Measurements from ENCODE around the gene TNFRSF14.
"Not testable (repeated sequence)": the region's sequence is repeated elsewhere in the genome, so short reads cannot be mapped to it uniquely, and the experiment has no call there.

Gene TNFRSF14

DNA sequence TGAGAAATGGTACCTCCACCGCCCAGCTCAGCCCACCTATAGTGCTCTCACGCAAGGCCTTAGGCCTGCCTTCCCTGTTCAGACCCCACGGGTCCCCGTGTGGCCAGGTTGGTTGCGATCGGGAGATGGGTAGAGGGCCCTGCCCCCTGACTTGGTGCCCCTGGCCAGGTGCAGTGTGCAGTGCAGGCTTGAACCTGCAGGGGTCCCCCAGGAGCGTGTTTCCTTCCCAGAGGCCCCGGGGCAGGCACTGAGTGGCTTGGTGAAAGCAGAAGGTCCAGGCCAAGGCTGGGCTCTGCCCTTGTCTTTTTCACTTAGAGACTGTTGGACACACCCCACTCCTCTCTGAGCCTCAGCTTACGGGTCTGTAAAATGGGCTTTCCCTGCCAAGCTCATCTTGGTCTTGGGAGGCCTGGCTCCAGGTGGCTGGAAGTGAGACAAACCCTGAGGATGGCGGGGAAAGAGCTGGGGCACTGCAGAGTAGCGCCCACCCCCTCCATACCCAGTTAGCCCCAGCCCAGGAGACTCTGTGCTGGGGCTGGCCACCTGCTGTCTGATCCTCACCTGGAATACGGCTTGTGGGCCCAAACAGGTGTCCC, 16.8 kb upstream of the TNFRSF14 start:
- no peak for FAIRE-seq

DNA sequence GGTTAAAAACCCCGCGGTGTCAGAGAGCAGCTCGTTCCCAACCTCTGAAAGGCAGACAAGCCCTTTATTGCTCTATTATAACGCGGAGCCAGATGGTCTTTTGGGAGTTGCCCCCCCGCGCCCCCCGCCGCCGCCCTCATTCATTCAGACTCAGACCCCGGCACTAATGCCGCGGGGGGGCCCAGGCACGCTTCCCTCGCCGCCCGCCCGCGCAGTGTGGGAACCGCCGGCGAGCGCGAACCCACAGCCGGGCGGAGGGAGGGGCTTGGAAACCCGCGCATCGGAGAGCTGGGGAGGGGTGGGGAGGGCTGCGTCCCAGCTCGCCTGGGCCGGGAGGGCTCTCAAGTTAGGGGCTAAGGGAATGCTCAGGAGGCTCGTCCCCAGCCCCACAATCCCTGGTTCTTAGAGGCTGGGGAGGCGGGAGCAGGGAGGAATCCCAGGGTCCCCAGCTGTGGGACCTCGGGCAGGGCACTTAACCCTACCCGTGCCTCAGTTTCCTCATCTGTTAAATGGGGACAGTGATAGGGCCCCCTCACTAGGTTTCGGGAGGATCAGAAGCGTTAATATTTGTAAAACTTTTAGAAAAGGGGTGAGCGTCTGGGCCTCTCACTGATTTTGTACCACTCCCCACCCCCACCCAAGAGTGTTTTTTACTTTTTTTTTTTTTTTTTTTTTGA, 15.2 kb upstream of the TNFRSF14 start:
- FAIRE-seq, result no peak

DNA sequence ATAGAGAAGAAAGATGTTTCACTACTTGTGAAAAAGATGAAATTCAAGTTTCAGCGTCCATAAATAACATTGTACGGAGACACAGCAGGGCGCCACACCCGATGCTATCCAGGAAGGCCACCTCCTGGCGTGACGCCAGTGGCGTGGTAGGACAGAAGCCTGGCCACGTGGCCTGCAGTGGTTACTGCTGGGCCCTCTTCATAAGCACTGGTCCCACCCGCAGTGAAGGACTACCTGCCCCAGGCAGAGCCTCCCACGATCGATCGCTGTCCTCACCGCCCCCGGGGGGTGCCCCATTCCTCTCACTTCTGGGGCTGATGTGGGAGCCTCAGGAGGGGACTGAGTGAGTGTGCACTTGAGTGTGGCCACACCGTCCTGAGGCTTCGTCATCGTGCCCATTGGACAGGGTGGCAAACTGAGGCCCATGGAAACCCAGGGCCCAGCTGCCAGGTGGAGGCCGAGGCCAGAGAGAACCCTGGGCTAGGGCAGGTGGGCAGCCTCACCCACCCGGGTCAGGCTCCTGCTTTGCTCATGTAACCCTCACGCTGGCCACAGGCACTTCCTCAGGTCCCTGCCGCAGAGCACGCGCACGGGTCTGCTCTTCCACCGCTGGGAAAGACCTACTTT, 14.4 kb upstream of the TNFRSF14 start:
- no peak for FAIRE-seq

DNA sequence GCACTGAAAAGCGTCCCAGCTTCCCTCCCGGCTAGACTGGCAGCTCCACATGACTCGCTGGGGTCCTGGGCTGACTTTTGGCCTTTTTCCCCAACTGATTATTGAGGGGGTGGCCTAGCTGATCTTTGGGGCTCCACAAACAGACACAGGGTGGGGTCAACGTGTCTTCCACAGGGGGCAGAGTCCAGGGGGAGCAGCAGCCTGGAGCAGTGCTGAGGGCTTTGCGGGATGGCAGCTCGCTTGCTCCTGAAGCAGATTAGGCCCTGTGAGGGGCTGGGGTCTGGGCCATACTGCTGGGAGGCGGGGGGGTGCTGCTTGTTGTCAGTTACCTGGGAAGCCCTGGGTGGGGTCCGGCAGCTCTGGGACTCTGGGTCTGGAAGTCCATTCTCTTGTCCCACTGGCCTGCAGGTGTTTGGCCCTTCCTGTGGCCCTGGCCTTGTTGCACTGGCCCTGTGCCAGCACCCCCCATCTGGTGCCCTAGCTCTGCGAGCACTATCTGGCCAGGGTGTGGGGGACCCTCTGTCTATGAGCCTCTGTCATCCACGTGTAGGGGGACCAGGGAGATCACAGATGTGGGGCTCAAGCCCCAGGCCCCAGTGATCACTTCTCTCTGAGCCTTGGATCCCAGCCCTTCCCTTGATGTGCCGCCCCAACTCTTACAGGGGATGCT, 13.8 kb upstream of the TNFRSF14 start:
- no peak for FAIRE-seq

DNA sequence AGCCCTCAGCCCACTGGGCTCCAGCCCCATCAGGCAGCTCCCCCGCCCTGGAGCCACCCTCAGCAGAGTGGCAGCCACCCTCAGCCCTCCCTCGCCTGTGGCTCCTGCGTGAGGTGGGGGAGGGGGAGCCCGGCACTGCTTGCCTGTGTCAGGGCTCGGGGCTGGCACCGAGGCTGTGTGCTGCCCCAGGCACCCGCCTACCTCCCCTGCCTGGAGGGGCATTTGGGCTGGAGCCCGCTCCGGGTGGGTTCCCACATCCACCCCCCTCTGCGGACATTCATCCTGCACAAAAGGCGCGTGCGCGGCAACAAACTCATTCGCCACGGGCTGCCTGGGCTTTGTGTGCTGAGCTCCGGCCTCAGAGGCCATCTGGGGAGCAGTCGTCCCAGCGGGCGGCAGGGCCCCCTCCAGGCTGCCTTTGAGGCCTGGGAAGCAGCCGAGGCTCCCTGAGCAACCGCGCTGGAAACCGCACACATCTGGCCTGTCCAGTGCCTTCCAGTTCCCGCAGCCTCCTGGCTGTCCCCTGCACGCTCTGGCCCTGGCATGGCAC, 12.6 kb upstream of the TNFRSF14 start:
- FAIRE-seq, result no peak

DNA sequence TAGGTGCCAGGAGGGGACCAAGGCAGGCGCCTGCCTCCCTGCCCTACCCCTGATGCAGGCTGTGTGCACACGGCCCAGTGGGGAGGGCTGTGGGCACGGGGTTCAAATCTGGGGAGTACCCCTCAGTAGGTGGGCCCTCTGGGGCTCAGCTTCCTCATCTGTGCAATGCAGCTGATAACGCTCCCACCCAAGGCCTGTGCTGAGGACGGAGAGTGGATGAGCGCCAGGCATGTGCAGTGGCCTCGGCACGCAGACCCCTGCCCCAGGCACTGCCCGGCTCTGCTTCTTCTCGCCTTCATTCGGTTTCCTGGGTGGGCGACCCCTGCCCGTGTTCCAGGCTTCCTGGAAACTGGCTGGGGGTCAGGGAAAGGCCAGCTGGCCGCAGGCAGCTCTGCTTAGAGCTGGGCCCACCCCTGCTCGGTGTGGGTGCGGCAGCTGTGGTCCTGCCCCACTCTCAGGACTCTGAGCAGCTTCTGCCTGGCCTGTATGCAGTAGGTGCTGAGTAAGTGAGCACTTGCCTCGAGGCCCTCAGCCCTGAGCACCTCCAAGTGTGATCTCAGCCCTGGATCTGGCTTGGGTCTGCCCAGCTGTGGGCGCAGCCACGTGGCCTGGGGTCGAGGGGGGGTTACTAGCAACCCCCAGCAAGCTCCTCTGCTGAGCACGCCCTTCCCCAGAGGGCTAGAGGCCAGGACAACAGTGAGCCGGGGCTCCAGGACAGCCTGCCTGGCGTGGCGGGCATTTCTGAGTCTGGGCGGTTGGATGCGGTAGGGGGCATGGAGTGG, 11.9 kb upstream of the TNFRSF14 start:
- FAIRE-seq, result no peak

DNA sequence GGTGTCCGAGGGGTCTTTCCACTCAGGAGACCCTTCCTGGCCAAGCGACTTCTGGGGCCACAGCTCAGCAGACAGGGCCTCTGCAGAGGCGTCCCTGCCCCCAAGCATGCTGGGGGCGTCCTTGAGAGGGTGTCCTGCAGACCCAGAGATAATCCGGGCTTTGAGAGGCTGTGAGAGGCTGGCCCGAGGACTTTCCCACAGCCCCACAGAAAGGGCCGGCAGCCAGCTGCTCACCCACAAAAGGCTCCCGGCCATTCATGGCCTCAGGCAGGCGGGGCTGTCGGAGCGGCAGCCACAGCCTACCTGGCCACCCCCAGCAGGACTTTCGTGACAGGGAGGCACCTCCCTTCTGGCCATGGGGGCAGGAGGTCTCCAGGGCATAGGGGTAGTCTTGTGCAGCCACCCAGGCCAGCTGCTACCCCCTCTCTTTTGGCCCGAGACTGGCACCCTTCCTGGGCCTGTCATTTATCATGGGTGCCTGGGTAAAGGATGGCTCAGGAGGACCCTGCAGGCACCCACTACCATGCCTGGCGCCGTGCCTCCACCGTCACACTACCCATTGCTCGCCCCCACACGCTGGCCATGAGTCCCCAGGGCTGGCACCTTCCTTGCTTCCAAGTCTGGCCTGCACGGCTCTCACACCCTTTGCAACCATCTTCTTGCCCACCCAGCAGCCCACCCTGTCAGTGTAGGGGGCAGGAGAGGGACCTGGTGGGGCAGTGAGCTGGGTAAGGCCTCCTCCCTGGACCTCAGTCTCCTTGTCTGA, 11.1 kb upstream of the TNFRSF14 start:
- no peak for FAIRE-seq

DNA sequence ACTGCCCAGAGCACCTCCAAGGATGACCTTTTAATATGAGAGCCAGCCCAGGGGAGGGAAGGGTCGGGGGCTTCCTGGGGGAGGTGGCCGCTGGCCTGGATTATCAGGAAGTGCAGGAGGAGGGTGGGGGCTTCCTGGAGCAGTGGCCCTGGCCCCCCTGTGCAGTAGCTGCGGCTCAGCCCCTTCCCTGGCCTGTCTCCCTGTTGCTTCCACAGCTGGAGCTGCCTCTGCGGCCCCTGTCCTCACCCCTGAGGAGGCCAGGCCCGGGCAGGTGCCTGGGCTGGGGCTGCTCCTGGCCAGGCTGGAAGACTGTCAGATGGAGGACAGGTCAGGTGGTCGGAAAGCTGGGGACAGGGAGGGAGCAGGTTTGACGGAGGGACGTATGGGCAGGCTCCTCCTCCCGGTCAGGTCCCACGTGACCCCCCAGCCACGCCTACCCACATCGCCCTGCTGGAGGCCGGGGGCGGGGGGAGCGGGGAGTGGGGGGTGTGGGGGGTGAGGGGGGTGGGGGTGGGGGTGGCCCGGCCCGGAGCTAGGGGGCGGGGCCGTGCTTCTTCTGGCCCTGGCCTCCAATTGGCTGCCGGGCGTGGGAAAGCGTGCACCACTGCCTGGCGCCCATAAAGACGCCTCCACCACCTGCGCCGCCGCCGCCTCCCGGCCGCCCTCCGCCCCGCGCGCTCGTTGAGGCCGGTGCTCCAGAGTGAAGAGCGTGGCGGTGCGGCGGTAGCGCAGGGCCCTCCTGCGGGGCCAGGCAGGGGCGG, 10.2 kb upstream of the TNFRSF14 start:
- no peak for FAIRE-seq

DNA sequence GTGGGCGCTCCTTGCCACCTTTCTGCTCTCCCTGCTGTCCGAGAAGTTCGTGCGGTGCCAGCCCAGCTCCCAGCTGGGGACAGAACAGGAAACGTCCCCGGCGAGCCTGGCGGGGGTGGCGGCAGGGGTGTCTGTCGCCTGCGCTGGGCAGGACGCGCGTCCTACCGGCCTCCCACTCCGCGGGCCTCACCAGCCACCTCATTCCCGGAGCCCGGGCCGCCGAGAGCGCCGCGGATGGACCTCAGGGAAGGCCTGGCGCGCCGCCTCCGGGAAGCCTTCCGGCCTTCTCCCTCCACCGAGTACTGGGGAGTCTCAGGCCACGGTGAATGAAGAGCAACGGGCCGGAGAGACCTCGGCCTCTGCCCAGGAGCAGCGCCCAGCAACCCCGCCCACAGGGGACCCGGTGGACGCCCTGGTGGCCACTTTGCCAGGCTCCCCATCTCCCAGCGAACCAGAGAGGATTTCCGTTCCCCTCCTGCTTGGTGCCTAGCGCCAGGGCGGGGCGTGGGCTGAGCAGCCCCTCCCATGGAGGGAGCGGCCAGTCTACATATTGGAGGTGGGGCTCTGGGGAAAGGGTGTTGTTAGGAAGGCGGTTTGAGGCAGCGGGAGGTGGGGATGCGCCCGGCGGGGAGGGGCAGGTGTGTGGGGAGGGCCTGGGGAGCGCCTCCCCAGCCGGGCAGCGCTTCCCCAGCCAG, 9.5 kb upstream of the TNFRSF14 start:
- no peak for FAIRE-seq

DNA sequence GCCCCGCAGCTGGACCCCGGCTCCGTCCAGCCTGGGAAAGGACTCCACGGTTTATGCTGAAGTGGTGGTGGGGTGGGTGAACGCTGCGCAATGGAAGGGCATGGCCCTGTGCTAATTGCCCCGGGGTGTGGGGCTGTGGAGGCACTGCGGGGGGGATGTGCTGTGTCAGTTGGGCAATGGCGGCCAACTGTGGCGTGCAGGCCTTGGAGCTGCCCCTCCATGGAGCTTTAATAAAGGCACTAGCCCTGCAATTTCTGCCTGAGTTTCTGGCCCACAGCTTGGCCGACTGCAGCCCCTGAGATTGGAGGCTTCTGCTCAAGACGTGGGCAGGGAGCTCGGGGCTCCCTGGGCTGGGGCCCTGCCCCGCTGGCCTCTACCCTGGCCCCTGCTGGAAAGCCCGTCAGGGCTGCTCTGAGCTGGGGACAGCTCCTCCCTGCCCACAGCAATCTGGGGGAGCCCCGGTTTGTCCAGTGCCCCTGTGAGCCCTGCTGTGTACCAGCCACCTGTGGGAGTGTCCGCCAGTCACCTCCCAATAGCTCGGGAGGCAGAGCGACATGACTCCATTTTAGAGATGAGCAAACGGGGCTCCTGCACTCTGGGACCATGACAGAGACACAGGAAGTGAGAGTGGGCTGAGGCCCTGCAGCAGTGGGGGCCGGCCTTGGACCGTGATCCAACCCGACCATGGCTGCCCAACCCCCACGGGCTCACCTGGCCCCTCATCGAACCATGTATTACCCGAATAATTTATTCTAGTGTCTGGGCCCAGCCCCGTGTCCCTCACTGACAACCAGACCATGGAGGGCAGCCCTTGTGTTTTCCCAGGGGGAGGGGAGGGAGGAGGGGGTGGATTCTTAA, 8.7 kb upstream of the TNFRSF14 start:
- no peak for FAIRE-seq

DNA sequence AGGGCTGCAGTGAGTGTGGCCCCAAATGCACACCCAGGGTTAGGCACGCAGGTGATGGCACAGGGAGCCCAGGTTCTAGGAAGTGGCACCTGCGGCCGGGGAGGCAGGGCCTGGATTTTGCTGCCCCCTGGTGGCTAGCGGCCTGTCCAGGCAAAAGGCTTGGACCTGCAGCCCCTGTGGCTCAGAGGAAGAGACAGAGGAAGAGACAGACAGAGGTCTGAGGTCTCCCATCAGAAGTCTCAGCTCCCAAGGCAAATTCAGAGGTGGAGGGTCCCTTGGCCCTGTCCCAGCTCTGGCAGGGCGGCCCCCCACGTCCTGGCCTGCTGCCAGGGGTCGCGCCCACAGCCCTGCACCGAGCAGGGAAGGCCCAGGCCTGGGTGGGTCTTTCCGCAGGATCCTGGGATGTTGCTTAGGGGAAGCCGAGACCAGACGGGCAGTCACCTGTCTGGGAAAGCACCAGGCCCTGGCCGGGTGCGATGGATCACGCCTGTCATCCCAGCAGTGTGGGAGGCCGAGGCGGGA, 8.0 kb upstream of the TNFRSF14 start:
- FAIRE-seq, result no peak

DNA sequence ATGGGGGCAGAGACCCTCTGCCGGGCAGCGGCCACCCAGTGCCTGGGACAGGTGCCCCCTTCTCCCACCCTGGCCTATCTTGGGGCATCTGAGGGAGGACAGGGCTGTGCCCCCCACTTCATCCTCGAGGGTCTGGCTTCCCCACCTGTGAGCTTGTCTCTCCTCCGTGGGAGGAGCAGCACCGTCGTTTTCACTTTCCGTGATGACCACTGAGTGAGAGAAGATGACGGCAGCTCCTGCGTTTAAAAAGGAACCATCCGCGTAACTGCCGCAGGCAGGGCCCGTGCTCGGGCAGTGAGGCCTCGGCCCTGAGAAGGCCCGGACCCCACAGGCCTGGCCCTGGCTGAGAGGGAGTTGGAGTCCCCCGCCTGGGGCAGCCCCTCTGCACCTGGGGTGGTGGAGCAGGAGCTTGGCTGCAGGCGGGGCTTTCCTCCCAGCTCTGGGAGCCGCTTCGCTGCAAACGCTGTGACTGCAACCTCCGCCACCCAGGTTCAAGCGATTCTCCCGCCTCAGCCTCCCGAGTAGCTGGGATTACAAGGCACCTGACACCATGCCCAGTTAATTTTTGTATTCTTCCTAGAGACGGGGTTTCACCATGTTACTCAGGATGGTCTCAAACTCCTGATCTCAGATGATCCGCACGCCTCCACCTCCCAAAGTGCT, 6.7 kb upstream of the TNFRSF14 start:
- FAIRE-seq, result not testable (repeated sequence)

DNA sequence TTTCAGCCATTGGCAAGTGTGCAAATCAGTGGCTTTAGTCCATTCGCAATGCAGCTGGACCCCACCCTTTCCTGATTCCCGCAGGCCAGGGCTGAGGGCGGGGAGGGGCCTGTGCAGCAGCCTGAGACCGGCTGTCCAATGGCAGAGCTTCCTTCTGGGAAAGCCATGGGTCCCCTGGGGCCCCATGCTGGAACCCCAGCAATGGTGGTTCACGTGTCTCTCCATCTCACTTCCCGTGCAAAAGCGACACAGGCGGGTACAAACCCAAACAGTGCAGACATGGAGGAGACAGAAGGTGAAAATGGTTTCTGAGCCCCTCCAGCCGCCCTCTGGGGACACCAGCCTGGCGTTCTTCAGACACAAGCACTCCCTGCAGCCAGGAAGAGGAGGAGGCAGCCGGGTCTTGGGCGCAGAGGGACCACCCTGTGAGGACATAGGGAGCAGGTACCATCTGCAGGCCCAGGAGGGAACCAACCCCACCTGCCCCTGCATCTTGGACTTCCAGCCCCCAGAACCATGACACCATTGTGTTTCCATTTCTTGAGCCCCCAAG, 5.8 kb upstream of the TNFRSF14 start:
- FAIRE-seq, result not testable (repeated sequence)

DNA sequence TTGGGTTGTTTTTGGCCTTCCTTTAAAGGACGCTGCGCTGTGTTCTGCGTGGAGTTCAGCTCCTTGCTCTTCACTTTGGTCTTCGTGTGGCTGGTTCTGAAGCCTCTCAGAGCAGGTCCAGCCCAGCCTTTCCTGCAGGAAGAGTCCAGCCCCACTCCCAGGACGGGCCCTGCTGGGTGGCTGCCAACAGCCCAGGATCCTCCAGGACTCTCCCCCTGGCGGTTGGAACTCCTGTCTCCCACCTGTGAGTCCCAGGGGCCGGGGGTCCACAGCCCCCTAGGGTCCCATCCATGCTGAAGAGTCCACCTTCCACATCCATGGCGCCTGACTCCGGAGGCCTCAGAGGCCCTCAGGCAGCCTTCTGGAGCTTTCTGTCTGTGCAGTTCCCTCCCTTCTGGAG, 4.6 kb upstream of the TNFRSF14 start:
- FAIRE-seq, result not testable (repeated sequence)

DNA sequence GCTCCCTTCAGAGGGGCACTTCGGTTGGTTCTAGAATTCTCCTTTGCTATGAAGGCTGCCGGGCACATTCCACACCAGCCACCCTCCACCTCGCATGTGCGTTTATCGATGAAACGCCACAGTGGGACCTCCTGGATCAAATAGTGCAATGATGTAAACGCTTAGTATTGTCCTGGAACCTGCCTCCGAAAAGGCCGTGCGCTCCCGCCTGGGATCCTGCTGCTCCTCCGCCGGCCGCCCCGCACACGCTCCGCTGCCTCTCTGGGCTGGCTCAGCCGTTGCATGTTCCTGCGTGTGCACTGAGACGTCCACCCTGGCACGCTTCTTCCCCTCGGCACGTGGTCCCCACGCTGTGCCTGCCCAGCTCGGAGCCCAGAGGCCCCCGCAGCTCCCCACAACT, 4.0 kb upstream of the TNFRSF14 start:
- no peak for FAIRE-seq

DNA sequence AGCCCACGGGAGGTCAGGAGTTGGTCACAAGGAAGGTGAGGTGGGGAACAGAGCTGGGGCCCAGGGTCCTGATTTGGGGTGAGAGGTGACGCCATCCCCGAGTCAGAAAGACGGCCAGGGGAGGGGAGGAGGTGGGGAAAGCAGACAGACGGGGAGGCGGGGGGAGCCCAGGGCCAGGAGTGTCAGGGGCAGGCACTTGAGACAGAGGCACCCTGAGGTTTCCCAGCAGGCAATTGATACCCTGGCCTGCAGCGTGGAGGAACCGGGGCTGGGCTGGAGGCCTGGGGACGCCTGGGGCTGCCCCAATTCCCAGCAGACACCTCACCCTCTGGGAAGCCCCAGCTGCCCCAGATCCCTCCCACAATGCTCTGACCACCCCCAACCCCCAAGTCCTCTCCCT, 3.1 kb upstream of the TNFRSF14 start:
- not testable (repeated sequence) for FAIRE-seq

DNA sequence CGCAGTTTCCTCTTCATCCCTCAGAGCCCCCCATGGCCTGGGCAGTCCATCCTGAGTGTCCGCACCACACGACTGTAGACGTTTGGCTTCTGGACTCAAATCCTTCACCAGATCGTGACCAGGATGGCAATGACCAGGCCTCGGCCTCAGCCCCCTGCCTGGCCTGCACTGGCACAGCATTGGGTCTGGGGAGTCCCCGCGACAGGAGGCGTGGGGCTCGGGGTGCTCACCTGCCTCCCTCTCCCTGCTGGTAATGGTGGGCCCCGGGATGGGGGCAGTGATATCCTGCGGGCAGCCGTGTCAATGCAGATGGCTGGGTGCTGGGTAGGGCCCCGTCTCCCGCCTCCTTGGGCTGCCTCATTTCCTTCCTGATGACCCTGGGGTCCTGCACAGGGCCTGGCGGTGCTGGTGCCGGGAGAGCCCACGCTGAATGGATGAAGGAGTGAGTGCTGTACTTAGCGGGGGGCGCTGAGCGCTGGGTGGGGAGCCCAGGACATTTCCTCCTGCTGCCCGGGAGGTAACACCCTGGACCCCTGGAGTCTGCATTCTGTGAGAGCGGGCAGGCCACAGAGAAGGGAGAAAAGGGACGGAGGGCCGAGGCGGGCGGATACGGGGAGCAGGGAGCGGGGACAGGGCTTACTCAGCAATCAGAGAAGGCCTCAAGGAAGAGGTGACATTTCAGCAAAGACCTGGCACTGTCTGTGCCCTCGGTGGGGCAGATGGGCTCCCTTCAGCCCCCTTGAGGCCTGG, 2.1 kb upstream of the TNFRSF14 start:
- FAIRE-seq, result no peak
